ENCODE data around the gene LILRA5.

DNA sequence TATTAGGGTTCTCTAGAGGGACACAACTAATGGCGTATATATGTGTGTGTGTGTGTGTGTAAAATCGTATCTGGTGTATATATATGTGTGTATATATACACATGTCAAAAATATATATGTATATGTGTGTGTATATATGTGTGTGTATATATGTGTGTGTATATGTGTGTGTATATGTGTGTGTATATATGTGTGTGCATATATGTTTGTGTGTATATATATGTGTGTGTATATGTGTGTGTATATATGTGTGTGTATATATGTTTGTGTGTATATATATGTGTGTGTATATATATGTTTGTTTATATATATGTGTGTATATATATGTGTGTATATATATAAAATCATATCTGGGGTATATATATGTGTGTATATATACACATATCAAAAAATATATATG is 50.5 kb downstream of the LILRA5 start:
- TF ChIP-seq GATA2 (IDR thresholded peaks at IDR 0.05; ENCODE audit: low read depth, low read length) (no peak), GATA3 (IDR thresholded peaks at IDR 0.05; ENCODE audit: low read depth, low read length) (no peak)
